ENCODE data around the gene AOC2. TPM values are rescaled to one million over a fixed set of nuclear protein-coding genes. Genes with fewer than 3 reads are reported as not detected.
A peak's percentile ranks its signal among the peaks of the same experiment; 100 is the strongest.

The AOC2 gene, protein sequence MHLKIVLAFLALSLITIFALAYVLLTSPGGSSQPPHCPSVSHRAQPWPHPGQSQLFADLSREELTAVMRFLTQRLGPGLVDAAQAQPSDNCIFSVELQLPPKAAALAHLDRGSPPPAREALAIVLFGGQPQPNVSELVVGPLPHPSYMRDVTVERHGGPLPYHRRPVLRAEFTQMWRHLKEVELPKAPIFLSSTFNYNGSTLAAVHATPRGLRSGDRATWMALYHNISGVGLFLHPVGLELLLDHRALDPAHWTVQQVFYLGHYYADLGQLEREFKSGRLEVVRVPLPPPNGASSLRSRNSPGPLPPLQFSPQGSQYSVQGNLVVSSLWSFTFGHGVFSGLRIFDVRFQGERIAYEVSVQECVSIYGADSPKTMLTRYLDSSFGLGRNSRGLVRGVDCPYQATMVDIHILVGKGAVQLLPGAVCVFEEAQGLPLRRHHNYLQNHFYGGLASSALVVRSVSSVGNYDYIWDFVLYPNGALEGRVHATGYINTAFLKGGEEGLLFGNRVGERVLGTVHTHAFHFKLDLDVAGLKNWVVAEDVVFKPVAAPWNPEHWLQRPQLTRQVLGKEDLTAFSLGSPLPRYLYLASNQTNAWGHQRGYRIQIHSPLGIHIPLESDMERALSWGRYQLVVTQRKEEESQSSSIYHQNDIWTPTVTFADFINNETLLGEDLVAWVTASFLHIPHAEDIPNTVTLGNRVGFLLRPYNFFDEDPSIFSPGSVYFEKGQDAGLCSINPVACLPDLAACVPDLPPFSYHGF
- total RNA-seq = 2.6 TPM

GRCh38 chr17:42844271-42844670, at the start of gene AOC2:
TSS of gene AOC2 (plus strand) at chr17:42844580. CDS start at chr17:42844627, 47 bp downstream.
- DNase-seq (ENCODE audit: low spot score) (no peak), ATAC-seq (no peak)

GRCh38 chr17:42795061-42795460, 49.3 kb upstream of the AOC2 start:
- DNase-seq (ENCODE audit: low spot score) (no peak), ATAC-seq (no peak)

GRCh38 chr17:42795465-42795864, 48.9 kb upstream of the AOC2 start:
- no peak for ATAC-seq
- DNase-seq (ENCODE audit: low spot score) = no peak

DNA sequence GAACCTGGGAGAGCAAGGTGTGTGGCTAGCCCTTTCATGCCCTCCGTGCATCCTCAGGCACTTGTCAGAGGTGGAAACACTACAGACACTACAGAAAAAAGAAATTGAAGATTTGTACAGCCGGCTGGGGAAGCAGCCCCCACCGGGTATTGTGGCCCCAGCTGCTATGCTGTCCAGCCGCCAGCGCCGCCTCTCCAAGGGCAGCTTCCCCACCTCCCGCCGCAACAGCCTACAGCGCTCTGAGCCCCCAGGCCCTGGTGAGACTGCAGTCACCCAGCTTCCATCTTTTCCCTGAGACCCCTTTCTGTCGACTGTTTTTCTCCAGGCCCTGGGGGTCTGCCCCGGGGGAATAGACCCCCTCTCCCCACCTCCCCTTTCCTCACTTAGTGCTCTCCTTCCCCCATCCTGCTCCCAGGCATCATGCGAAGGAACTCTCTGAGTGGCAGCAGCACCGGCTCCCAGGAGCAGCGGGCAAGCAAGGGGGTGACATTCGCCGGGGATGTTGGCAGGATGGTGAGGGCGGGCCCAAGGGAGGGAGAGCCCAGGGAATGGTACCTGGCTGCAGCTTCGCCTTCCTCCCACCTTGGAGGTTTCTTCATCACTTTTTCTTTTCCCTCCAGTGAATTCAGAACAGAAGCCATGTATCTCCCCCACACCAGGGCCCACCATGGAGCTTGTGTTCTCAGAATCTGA, 48.2 kb upstream of the AOC2 start:
- DNase-seq (ENCODE audit: low spot score) (no peak), ATAC-seq (no peak)

DNA sequence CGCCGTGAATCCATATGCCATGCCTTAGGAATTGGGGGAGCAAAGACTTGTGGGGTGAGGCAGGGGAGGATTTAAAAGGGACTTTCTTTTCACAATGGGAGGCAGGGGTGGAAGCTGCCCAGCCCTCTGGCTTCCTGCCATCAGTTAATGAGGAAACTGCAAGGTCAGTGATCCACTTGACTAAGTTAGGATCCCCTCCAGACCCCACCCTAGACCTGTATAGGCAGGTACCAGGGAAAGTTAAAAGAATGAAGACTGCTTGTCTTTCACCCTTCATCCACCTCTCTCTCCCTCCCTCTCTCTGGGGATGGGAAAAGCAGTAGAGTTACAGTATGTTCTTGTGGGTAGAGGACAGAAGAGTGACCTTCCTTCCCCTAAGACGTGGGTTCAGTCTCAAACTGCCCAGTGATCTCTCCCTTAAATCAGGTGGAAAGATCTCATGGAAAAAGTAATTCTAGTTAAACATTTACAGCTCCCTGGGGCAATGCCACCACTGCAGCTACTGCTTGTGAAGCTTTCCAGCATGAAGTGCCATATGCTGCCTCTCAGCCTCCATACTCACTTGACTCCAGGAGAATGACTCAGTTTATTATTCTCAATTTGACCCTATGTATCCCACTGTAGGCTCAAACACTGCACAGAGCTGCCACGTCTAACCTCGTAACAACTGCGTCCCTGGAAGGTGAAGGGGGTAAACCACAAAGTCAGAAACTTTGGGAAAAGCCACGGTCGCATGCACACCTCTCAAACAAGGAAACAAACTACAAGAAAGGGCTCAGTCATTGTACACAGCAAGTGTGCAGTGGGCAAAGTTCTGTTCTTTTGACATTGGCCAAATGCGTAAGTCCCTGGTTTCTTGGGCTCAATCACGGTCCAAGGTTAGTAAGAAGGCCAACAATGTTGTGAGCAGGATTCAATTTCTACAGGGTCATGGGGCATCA, 47.0 kb upstream of the AOC2 start:
- ATAC-seq (peak; percentile 78), DNase-seq (ENCODE audit: low spot score) (peak; percentile 68)

GRCh38 chr17:42798011-42798382, 46.4 kb upstream of the AOC2 start:
- DNase-seq (ENCODE audit: low spot score) (no peak), ATAC-seq (peak; percentile 20)

- DNase-seq (ENCODE audit: low spot score) (peak; percentile 89), ATAC-seq (peak; percentile 92)
Measured at GRCh38 chr17:42798383-42799380, 45.7 kb upstream of the AOC2 start, which contains the start of the genes CNTD1 and COA3. TSS of gene CNTD1 (plus strand) at chr17:42798861. CDS start at chr17:42799068, 207 bp downstream. TSS of gene COA3 (minus strand) at chr17:42798704. CDS start at chr17:42798681, 23 bp downstream.

- DNase-seq (ENCODE audit: low spot score) (no peak), ATAC-seq (no peak)
Measured at GRCh38 chr17:42803074-42803883, 41.1 kb upstream of the AOC2 start.

DNA sequence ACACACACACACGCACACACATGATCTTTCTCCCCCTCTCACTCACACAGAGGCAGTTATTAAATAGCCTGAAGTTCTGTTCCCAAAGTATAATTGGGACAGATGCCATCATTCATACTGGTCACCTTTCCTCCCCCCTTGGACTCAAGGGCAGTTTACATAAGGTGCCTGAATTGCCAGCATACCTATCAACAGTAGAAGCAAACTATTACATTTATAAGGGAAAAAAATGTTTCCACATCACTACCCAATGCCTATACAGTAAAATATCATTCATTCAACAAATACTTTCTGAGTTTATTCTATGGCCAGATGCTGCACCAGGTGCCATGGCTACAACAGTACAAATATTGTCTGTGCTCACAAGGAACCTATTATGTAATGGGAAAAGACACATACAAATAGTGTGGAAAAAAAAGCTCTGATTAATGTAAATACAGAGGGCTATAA, 39.4 kb upstream of the AOC2 start:
- ATAC-seq (peak; percentile 75), DNase-seq (ENCODE audit: low spot score) (no peak)

DNA sequence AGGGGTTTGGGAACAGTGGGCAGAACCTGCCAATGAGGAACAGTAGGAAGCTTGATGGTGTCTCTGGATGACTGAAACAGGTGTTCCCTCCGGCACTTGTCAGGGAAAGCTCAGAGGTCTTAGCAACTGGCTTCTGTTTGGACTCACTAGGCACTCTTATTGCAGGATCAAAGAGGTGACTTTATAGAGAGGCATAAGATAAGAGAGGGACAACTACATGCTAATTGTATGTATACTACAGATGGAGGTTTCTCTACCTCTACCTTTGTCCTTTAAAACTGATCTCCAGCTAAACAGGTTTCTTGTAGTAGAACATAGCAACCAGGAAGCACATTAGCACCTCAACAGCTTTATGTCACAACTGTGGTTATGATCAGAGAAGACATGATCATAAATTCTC, 38.1 kb upstream of the AOC2 start:
- ATAC-seq = no peak
- no peak for DNase-seq (ENCODE audit: low spot score)

DNA sequence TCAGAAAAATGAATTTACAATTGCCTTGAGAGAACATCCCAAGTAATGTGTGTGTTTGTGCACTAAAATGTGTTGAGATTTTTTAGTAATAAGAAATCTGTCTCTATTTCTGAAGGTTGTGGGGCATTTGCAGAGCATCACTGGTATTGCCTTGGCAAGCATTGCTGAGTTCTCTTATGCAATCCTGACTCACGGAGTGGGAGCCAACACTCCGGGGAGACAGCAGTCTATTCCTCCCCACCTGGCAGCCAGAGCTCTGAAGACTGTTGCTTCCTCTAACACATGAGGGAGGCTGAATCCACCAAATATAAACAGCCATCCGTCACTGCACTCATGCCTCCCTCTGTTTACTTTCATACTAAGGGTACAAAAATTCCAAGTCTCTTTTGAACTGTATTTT, 35.1 kb upstream of the AOC2 start:
- ATAC-seq (peak; percentile 92), DNase-seq (ENCODE audit: low spot score) (peak; percentile 63)

DNA sequence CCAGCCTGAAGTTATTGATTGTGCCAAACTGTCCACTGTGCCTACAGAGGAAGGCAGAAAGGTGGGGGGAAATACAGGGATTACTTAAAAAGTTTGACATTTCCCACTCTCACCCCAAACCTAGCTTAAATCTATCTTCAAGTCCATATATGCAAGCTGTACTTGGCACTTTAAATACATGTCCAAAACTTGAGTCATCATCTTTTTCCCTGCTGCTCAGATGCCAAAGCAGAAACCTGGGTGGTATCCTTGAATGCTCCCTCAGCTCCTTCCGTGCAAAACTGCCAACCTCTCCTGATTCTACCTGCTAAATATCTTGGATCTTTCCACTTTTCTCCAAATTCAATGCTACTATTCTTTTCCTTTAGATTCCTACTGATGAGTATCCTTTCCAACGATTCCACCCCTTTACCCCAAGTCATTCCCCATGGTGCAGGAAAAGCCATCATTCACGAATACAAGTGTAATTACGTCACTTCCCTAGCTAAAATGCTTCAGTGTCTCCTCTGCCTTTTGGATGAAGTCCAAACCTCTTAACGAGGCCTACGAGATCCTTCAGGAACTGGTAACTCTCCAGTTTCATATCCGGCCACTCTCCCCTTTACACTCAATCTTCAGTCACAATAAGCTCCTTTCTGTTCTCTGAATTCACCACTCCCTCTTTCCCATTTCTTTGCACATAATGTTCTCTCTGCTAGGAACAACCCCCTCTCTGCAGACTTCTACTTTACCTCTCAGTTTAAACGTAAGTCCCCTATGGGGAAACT, 29.6 kb upstream of the AOC2 start:
- no peak for ATAC-seq
- DNase-seq (ENCODE audit: low spot score) = no peak

GRCh38 chr17:42817866-42818265, 26.5 kb upstream of the AOC2 start:
- no peak for DNase-seq (ENCODE audit: low spot score)
- ATAC-seq = no peak

- no peak for DNase-seq (ENCODE audit: low spot score)
- ATAC-seq = no peak
Measured at GRCh38 chr17:42818379-42818778, 26.0 kb upstream of the AOC2 start.

- DNase-seq (ENCODE audit: low spot score) (no peak), ATAC-seq (no peak)
Measured at GRCh38 chr17:42819939-42820535, 24.3 kb upstream of the AOC2 start.

DNA sequence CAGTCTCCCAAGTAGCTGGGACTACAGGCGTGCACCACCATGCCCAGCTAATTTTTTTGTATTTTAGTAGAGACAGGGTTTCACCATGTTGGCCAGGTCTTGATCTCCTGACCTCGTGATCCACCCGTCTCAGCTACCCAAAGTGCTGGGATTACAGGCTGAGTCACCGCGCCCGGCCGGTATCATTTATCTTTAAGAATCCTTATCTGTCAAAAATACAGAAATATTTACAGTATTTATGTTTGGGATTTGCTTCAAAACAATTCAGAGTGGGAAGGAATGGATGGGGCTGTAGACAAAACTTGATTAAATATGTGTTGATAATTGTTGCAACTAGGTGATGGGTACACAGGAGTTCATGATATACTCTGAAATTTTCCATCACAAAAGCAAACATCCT, 23.2 kb upstream of the AOC2 start:
- DNase-seq (ENCODE audit: low spot score) = no peak
- no peak for ATAC-seq

DNA sequence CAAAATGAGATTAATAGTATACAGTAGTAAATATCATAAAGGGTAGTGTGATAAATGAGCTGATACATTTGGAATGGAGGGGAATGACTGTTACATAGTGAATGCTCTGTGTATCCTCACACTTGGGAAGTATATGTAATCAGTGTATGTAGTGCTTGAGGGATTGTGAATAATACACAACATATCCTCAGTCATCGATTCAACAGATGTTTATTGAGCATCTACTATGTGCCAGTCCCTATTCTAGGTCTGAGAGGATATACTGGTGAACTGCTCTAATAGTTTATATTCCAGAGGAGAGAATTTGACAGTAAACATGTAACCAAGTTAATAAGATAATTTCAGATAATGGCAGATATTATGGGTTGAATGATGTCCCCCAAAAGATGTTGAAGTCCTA, 16.9 kb upstream of the AOC2 start:
- no peak for DNase-seq (ENCODE audit: low spot score)
- no peak for ATAC-seq
